ENCODE measurements around the gene SP6. TPM values are rescaled to one million over a fixed set of nuclear protein-coding genes. Genes with fewer than 3 reads are reported as not detected.

SP6 gene
- total RNA-seq, 2 donors from 2014 or later: 2.7 TPM; not detected in 1

- Histone ChIP-seq H3K27ac (no peak overlapping the region), H3K4me1 (peaks cover 0 to 30% of the 10 kb centered on the region in 2 donors), H3K36me3 (no peaks in the 10 kb centered on the region), H3K4me3 (no peak overlapping the region), H3K27me3 (peaks cover 18 to 24% of the 10 kb centered on the region in 2 donors), H3K9me3 (no peaks in the 10 kb centered on the region)
- no peak for DNase-seq (ENCODE audit: low spot score)
- TF ChIP-seq CTCF (IDR thresholded peaks at IDR 0.05): peak in 1 of 2 donors; percentile 48
Observed at GRCh38 chr17:47847341-47848197, 3.4 kb downstream of the SP6 start.

GRCh38 chr17:47846716-47847340, 4.1 kb downstream of the SP6 start:
- H3K4me1 ChIP-seq: peaks cover 0 to 26% of the 10 kb centered on the region in 2 donors
- H3K36me3 ChIP-seq: no peaks in the 10 kb centered on the region
- no peak for DNase-seq (ENCODE audit: low spot score)
- no peaks in the 10 kb centered on the region for H3K9me3 ChIP-seq
- no peak overlapping the region for H3K27ac ChIP-seq
- peaks cover 11 to 20% of the 10 kb centered on the region in 2 donors for H3K27me3 ChIP-seq
- no peak for TF ChIP-seq CTCF (IDR thresholded peaks at IDR 0.05)
- no peak overlapping the region for H3K4me3 ChIP-seq

- no peak overlapping the region for H3K27ac ChIP-seq
- no peaks in the 10 kb centered on the region for H3K36me3 ChIP-seq
- no peaks in the 10 kb centered on the region for H3K9me3 ChIP-seq
- TF ChIP-seq CTCF (IDR thresholded peaks at IDR 0.05): no peak
- peaks cover 0 to 21% of the 10 kb centered on the region in 2 donors for H3K4me1 ChIP-seq
- H3K27me3 ChIP-seq: peaks cover 5 to 18% of the 10 kb centered on the region in 2 donors
- DNase-seq (ENCODE audit: low spot score): no peak
- H3K4me3 ChIP-seq: no peak overlapping the region
Observed at GRCh38 chr17:47845716-47846075, 5.3 kb downstream of the SP6 start.

- TF ChIP-seq CTCF (IDR thresholded peaks at IDR 0.05): peak in 1 of 2 donors; percentile 25
- DNase-seq (ENCODE audit: low spot score): no peak
- Histone ChIP-seq H3K27me3 (peaks cover 3 to 18% of the 10 kb centered on the region in 2 donors), H3K36me3 (no peaks in the 10 kb centered on the region), H3K27ac (no peak overlapping the region), H3K9me3 (no peaks in the 10 kb centered on the region), H3K4me1 (peaks cover 0 to 22% of the 10 kb centered on the region in 2 donors), H3K4me3 (no peak overlapping the region)
Observed at GRCh38 chr17:47844814-47845715, 5.9 kb downstream of the SP6 start.

GRCh38 chr17:47844227-47844626, 6.7 kb downstream of the SP6 start:
- Histone ChIP-seq H3K4me1 (peaks cover 0 to 29% of the 10 kb centered on the region in 2 donors), H3K27ac (no peak overlapping the region), H3K27me3 (peaks cover 3 to 18% of the 10 kb centered on the region in 2 donors), H3K4me3 (no peak overlapping the region), H3K36me3 (no peaks in the 10 kb centered on the region), H3K9me3 (no peaks in the 10 kb centered on the region)
- TF ChIP-seq CTCF (IDR thresholded peaks at IDR 0.05): no peak
- no peak for DNase-seq (ENCODE audit: low spot score)

Data from right atrium auricular region (tissue), 2 donors.